Stomach (tissue), 9 donors: ENCODE measurements around the gene ARMH1. TPM values are rescaled to one million over a fixed set of nuclear protein-coding genes. Genes with fewer than 3 reads are reported as not detected.
A peak's percentile ranks its signal among the peaks of the same experiment; 100 is the strongest.

ENCODE experiments used
- DNase-seq, 2 donors: peaks; one replicate each; pipeline versions ENCODE4 v3.0.0 to v3.0.0-alpha.2; 2013 to 2019
- H3K27ac ChIP-seq, 5 donors: fragments of 200-600 bp in 4 of 5; sonication (generic) in 4 of 5; one replicate each; pipeline ENCODE4 v1.5.1; 2013 to 2019; ENCODE audit warnings: mild to moderate bottlenecking in 1 of 5, moderate library complexity in 1 of 5
- H3K27me3 ChIP-seq, 3 donors: fragments of 200-600 bp; sonication (generic); one replicate each; pipeline ENCODE4 v1.5.1; 2017 to 2019; ENCODE audit warnings: mixed run types in 1 of 3
- H3K36me3 ChIP-seq, 4 donors: fragments of 200-600 bp; sonication (generic); 1 replicate in 3 of 4; 2 replicates in 1 of 4; pipeline ENCODE4 v1.5.1; 2016 to 2019
- H3K4me1 ChIP-seq, 4 donors: fragments of 200-600 bp; sonication (generic); one replicate each; pipeline ENCODE4 v1.5.1; 2016 to 2019
- H3K4me3 ChIP-seq, 4 donors: fragments of 200-600 bp; sonication (generic) in 3 of 4; one replicate each; pipeline ENCODE4 v1.5.1; 2016 to 2019; ENCODE audit warnings: mild to moderate bottlenecking in 1 of 4
- H3K9me3 ChIP-seq, 4 donors: fragments of 200-600 bp; sonication (generic); one replicate each; pipeline ENCODE4 v1.5.1; 2016 to 2019
- CTCF ChIP-seq, 7 experiments: fragments of 450-650 bp in 4 of 7; fragments of 200-600 bp in 3 of 7; sonication (generic) in 3 of 7; IDR thresholded peaks; one replicate each; pipeline ENCODE4 v1.5.1; 2016 to 2019; ENCODE audit warnings: antibody characterized with exemption in 7 of 7, control low read depth in 2 of 7, mild to moderate bottlenecking in 1 of 7
- EP300 ChIP-seq: sonication (generic); formaldehyde crosslinking; IDR thresholded peaks from one replicate; pipeline ENCODE4 v1.6.1; 2017; ENCODE audit warnings: antibody characterized with exemption
- POLR2A ChIP-seq, 4 donors: fragments of 450-650 bp; IDR thresholded peaks; one replicate each; pipeline ENCODE4 v1.6.1; 2016; ENCODE audit warnings: antibody characterized with exemption in 4 of 4, control low read depth in 2 of 4, mild to moderate bottlenecking in 1 of 4, moderate library complexity in 1 of 4
- POLR2AphosphoS5 ChIP-seq, 3 donors: sonication (generic); formaldehyde crosslinking; IDR thresholded peaks; one replicate each; pipeline ENCODE4 v1.6.1; 2016; ENCODE audit warnings: antibody characterized with exemption in 3 of 3
- WGBS, 5 donors: extraction: QIAGEN DNeasy Blood & Tissue Kit in 3 of 5; methylation state at CpG; one replicate each; pipeline versions ENCODE4 v1.1.5 to v1.1.7; 2013 to 2018; 5-methylcytosine and 5-hydroxymethylcytosine counted together
- intact Hi-C: fragments of 100-400 bp; cut with DNase I; formaldehyde crosslinking; loops from one replicate; pipeline ENCODE4 v1.15.1; 2023; ENCODE audit warnings: low total_unique reads
- polyA plus RNA-seq, 3 donors: library from polyadenylated mRNA; stranded (reverse); fragments of 200-250 nt; gene quantifications; one replicate each; pipeline ENCODE4 v1.2.3, GENCODE V29; 2013
- total RNA-seq, 5 donors: library from RNA; depleted of rRNA; stranded (reverse); fragments of >200 nt; gene quantifications; one replicate each; pipeline versions ENCODE4 v1.1.0 to v1.2.3, GENCODE V29; 2014 to 2016
- donor health status: healthy with polysubstance abuse.
- donor health status: Bipolar disorder and iron deficiency.
- donor health status: healthy.

The ARMH1 gene
- total and polyA plus RNA-seq, 8 donors: 3.3 to 8.6 (median 4.4) TPM; not detected in 3

GRCh38 chr1:44641126-44642102 lies 33.1 kb upstream of the ARMH1 start:
- Histone ChIP-seq H3K27me3 (no peaks in the 10 kb centered on the region), H3K36me3 (peaks cover 66 to 100% (median 100%) of the 10 kb centered on the region in 4 donors), H3K27ac (peak overlapping the region in 1 of 5 donors; percentile 81), H3K9me3 (no peaks in the 10 kb centered on the region), H3K4me3 (no peak overlapping the region), H3K4me1 (peaks cover 17 to 72% (median 42%) of the 10 kb centered on the region in 4 donors)
- DNase-seq: no peak
- intact Hi-C loops: no loop called here
- TF ChIP-seq POLR2A (IDR thresholded peaks at IDR 0.05) (no peak), CTCF (IDR thresholded peaks at IDR 0.05) (no peak), POLR2AphosphoS5 (IDR thresholded peaks at IDR 0.05) (no peak), EP300 (no peak)
- WGBS, 5 donors: 74 to 83% (median 79%) methylated on average over 11 to 12 of the region's 12 CpGs

- Histone ChIP-seq H3K9me3 (no peaks in the 10 kb centered on the region), H3K27ac (peak overlapping the region in 2 of 5 donors; percentile 28 to 81), H3K36me3 (peaks cover 57 to 100% (median 99%) of the 10 kb centered on the region in 4 donors), H3K4me3 (no peak overlapping the region), H3K4me1 (peaks cover 12 to 72% (median 39%) of the 10 kb centered on the region in 4 donors), H3K27me3 (no peaks in the 10 kb centered on the region)
- no peak for TF ChIP-seq POLR2AphosphoS5 (IDR thresholded peaks at IDR 0.05)
- TF ChIP-seq POLR2A (IDR thresholded peaks at IDR 0.05): no peak
- no peak for TF ChIP-seq EP300
- TF ChIP-seq CTCF (IDR thresholded peaks at IDR 0.05): no peak
- no peak for DNase-seq
- WGBS, 5 donors: 96 to 100% (median 100%) methylated on average over 2 of the region's 2 CpGs
- intact Hi-C loops: no loop called here
Measured at GRCh38 chr1:44642255-44642654, 32.3 kb upstream of the ARMH1 start.

GRCh38 chr1:44642925-44643324 lies 31.6 kb upstream of the ARMH1 start:
- no peaks in the 10 kb centered on the region for H3K27me3 ChIP-seq
- H3K9me3 ChIP-seq: no peaks in the 10 kb centered on the region
- H3K4me3 ChIP-seq: no peak overlapping the region
- peak overlapping the region in 2 of 5 donors; percentile 28 to 81 for H3K27ac ChIP-seq
- H3K36me3 ChIP-seq: peaks cover 53 to 100% (median 99%) of the 10 kb centered on the region in 4 donors
- DNase-seq: no peak
- TF ChIP-seq POLR2A (IDR thresholded peaks at IDR 0.05): no peak
- no peak for TF ChIP-seq CTCF (IDR thresholded peaks at IDR 0.05)
- no peak for TF ChIP-seq EP300
- no peak for TF ChIP-seq POLR2AphosphoS5 (IDR thresholded peaks at IDR 0.05)
- peaks cover 11 to 71% (median 39%) of the 10 kb centered on the region in 4 donors for H3K4me1 ChIP-seq
- intact Hi-C loops: no loop called here
- 76 to 91% (median 83%) methylated on average over 3 of the region's 3 CpGs for WGBS, 5 donors

- no peak for DNase-seq
- 42 to 66% (median 52%) methylated on average over 7 to 9 of the region's 9 CpGs for WGBS, 5 donors
- no peaks in the 10 kb centered on the region for H3K9me3 ChIP-seq
- peaks cover 11 to 72% (median 38%) of the 10 kb centered on the region in 4 donors for H3K4me1 ChIP-seq
- intact Hi-C loops: no loop called here
- H3K4me3 ChIP-seq: no peak overlapping the region
- no peak for TF ChIP-seq POLR2AphosphoS5 (IDR thresholded peaks at IDR 0.05)
- TF ChIP-seq EP300: no peak
- no peak for TF ChIP-seq CTCF (IDR thresholded peaks at IDR 0.05)
- TF ChIP-seq POLR2A (IDR thresholded peaks at IDR 0.05): no peak
- H3K27me3 ChIP-seq: no peaks in the 10 kb centered on the region
- H3K36me3 ChIP-seq: peaks cover 53 to 100% (median 99%) of the 10 kb centered on the region in 4 donors
- H3K27ac ChIP-seq: peak overlapping the region in 2 of 5 donors; percentile 81 to 82
Measured at GRCh38 chr1:44643721-44644334, 30.7 kb upstream of the ARMH1 start.
